22Rv1 (cell line): ENCODE data around the gene FHL2.

Experiments
- ZFX ChIP-seq: fragments of 450-650 bp; IDR thresholded peaks from 2 replicates; pipeline ENCODE4 v1.6.1; 2017; ENCODE audit warnings: antibody characterized with exemption, borderline replicate concordance
- TF ChIP-seq, protein P1 (sequence below): fragments of 450-650 bp; IDR thresholded peaks from 2 replicates; pipeline ENCODE4 v1.5.1; 2017; ENCODE audit warnings: mild to moderate bottlenecking

GRCh38 chr2:105384216-105384615 is 14.6 kb downstream of the FHL2 start:
- TF ChIP-seq, protein P1, sequence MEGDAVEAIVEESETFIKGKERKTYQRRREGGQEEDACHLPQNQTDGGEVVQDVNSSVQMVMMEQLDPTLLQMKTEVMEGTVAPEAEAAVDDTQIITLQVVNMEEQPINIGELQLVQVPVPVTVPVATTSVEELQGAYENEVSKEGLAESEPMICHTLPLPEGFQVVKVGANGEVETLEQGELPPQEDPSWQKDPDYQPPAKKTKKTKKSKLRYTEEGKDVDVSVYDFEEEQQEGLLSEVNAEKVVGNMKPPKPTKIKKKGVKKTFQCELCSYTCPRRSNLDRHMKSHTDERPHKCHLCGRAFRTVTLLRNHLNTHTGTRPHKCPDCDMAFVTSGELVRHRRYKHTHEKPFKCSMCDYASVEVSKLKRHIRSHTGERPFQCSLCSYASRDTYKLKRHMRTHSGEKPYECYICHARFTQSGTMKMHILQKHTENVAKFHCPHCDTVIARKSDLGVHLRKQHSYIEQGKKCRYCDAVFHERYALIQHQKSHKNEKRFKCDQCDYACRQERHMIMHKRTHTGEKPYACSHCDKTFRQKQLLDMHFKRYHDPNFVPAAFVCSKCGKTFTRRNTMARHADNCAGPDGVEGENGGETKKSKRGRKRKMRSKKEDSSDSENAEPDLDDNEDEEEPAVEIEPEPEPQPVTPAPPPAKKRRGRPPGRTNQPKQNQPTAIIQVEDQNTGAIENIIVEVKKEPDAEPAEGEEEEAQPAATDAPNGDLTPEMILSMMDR: no peak
- TF ChIP-seq ZFX: no peak
